NT2/D1 (cell line): Measurements from ENCODE around the gene CBX2.

Source experiments
- SUZ12 ChIP-seq: IDR thresholded peaks from 2 replicates; pipeline ENCODE4 v1.6.1; 2011; ENCODE audit not compliant: insufficient read length, insufficient read depth; ENCODE audit errors: extremely low read depth
- YY1 ChIP-seq: IDR thresholded peaks from 2 replicates; pipeline ENCODE4 v1.6.1; 2011; ENCODE audit not compliant: insufficient read length, insufficient read depth
- ZNF274 ChIP-seq: IDR thresholded peaks from 2 replicates; pipeline ENCODE4 v1.6.1; 2011; ENCODE audit warnings: mild to moderate bottlenecking, low read depth, low read length

- TF ChIP-seq ZNF274 (no peak), YY1 (no peak), SUZ12 (no peak)
Measured at GRCh38 chr17:79790805-79791734, 13.1 kb downstream of the CBX2 start.
